Measurements from ENCODE around the gene SNAPC4. TPM values are rescaled to one million over a fixed set of nuclear protein-coding genes. Genes with fewer than 3 reads are reported as not detected.
"Not testable (repeated sequence)": the region's sequence is repeated elsewhere in the genome, so short reads cannot be mapped to it uniquely, and the experiment has no call there.

Gene SNAPC4
- total RNA-seq, 2 experiments from 2014 or later: 9.4 to 10.8 TPM

DNA sequence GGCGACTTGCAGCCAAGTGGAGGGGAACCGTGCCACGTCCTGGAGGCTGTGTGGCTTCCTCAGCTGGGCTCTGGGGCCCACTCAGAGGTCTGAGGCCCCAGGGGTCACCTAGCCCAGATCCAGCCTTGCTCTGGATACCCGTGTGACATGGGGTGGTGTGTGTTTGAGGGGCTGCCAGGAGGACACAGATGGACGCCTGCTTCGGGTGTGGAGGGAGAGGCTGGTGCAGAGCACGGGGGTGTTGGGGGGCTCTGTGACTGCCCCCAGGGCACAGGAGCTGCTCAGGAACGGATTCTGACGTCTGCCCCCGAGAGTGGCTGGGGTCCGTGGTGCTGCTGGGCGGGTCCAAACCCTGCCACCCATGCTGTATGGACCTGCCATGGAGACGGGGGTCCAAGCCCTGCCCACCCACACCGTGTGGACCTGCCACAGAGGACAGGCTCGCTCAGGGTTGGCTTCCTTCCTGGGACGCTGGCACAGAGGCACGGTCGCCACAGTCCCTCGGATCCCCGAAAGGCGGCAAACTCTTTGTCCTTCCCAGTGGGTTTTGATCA lies 29.2 kb upstream of the SNAPC4 start:
- H3K4me3 Mint-ChIP-seq: no peak overlapping the region
- ChIA-PET POLR2A (no interaction called here), CTCF (interaction anchor here (0.6 kb wide), 1 partner anchor 21 kb away, joined by 4 read pairs; no protein-coding TSS in a partner anchor)
- H3K27ac Mint-ChIP-seq: no peak overlapping the region
- no peak for DNase-seq
- H3K36me3 Mint-ChIP-seq (ENCODE audit: low read depth): peaks cover 14% of the 10 kb centered on the region
- H3K4me1 Mint-ChIP-seq: no peaks in the 10 kb centered on the region
- H3K9me3 Mint-ChIP-seq: no peaks in the 10 kb centered on the region
- H3K27me3 Mint-ChIP-seq: no peaks in the 10 kb centered on the region

DNA sequence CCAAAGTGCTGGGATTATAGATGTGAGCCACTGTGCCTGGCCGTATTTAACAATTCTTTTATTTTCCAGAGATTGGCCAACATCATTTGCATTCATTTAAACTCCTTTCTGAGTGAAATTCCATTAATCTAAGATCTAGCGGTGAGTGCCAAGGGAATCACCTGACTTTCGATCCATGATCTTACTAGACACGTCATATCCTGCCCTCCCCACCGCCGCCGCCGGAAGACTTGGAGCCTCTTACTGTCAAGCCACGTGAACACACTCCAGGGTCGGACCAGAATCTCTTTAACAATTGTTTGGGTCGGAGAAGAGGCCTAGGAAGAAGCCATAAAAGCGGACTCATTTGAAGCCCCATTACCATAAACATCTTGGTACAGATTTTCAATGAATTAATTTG lies 26.8 kb upstream of the SNAPC4 start:
- H3K36me3 Mint-ChIP-seq (ENCODE audit: low read depth): peaks cover 17% of the 10 kb centered on the region
- no peaks in the 10 kb centered on the region for H3K4me1 Mint-ChIP-seq
- H3K27ac Mint-ChIP-seq: no peak overlapping the region
- POLR2A ChIA-PET: no interaction called here
- H3K4me3 Mint-ChIP-seq: no peak overlapping the region
- H3K27me3 Mint-ChIP-seq: no peaks in the 10 kb centered on the region
- no peak for DNase-seq
- H3K9me3 Mint-ChIP-seq: no peaks in the 10 kb centered on the region
- CTCF ChIA-PET: interaction anchor here (0.7 kb wide), 1 partner anchor 120 kb away, joined by 4 read pairs; no protein-coding TSS in a partner anchor

DNA sequence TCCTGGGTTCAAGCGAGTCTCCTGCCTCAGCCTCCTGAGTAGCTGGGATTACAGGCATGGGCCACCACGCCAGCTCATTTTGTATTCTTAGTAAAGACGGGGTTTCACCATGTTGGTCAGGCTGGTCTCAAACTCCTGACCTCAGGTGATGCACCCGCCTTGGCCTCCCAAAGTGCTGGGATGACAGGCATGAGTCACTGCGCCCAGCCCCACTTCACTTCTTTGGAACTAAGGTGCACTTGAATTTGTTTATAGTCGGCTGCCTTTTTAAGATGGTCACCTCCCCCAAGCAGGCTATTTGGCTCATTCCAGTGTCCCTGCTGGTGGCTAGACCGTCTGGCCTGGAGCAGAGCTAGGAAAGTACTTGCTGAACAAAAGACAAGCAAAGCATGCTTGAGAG lies 25.4 kb upstream of the SNAPC4 start:
- H3K4me3 Mint-ChIP-seq, H3K27ac Mint-ChIP-seq, H3K9me3 Mint-ChIP-seq, H3K4me1 Mint-ChIP-seq, H3K27me3 Mint-ChIP-seq, DNase-seq: not testable (repeated sequence)
- ChIA-PET POLR2A (interaction anchor here (0.7 kb wide), 1 partner anchor 24 kb away, joined by 3 read pairs; no protein-coding TSS in a partner anchor), CTCF (interaction anchor here (0.7 to 1.1 kb wide), 2 partner anchors 16 to 263 kb away, joined by 3 to 4 read pairs; partner anchors contain the start of genes ENTR1 and PMPCA)
- peaks cover 23% of the 10 kb centered on the region for H3K36me3 Mint-ChIP-seq (ENCODE audit: low read depth)

DNA sequence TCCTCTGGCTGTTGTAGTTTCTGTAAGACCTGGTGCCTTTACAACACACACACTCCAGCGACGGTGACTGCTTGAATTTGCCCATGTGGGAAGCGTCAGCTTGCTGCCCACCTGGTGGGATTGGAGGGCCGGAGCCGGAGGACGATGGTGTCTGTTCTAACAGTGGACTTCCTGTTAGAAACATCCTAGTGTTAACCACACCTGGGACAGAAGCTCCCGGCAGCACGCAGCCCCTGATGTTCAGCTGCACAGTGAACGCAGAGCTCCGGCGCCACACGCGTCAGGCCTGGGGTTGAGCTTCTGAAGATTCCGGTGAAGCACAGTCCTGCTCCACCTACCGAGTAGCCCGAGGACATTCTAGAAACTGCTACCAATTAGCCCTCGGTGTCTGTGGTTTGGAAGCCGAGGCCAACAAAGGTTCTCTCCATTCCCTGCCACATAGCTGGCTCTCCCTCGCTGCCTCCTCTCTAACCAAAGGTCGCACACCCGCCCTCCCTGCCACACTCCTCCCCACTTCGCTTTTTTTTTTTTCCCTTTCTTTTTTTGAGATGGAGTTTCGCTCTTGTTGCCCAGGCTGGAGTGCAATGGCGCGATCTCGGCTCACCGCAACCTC lies 24.9 kb upstream of the SNAPC4 start:
- ChIA-PET CTCF (interaction anchor here (1.0 to 1.2 kb wide), 5 partner anchors 12 to 207 kb away, joined by 3 to 6 read pairs (median 4); partner anchors contain the start of genes ENTR1 and PMPCA), POLR2A (no interaction called here)
- no peaks in the 10 kb centered on the region for H3K4me1 Mint-ChIP-seq
- H3K4me3 Mint-ChIP-seq: no peak overlapping the region
- DNase-seq: no peak
- H3K27me3 Mint-ChIP-seq: no peaks in the 10 kb centered on the region
- peaks cover 23% of the 10 kb centered on the region for H3K36me3 Mint-ChIP-seq (ENCODE audit: low read depth)
- H3K9me3 Mint-ChIP-seq: no peaks in the 10 kb centered on the region
- H3K27ac Mint-ChIP-seq: no peak overlapping the region

DNA sequence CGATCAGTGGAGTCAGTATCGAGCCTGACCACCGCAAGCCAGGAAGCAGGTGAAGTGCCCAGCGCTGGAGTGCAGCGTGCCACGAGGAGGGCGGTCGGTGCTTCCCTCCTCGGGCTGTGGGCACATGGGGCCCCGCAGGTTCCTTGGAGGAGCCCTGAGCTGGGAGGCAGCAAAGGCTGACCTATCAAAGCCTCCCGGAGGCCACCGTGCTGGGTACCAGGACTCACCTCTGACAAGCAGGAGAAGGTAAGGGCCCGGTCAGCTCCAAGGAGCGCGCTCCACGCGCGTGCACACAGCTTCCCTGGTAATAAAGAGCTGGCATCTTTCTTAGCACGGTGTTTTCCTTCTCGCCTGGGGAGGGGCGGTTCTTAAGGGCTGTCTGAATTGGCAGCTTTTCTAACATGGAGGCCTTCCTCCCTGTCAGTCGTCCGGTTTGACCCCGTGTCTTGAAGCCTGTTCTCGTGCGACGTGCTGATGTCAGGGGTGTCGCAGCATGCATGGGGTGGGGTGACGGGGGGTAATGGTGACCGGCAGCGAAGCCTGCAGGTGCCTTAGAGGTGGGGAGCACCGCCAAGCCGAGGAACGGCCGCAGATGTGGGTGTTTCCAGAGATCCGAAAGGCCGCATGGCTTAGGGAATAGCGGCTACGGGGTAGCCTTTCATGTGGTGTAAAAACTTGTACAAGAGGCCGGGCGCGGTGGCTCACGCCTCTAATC lies 23.6 kb upstream of the SNAPC4 start:
- Mint-ChIP-seq H3K9me3 (no peaks in the 10 kb centered on the region), H3K36me3 (ENCODE audit: low read depth) (peaks cover 21% of the 10 kb centered on the region), H3K27ac (no peak overlapping the region), H3K27me3 (no peaks in the 10 kb centered on the region), H3K4me1 (no peaks in the 10 kb centered on the region), H3K4me3 (no peak overlapping the region)
- ChIA-PET POLR2A (no interaction called here), CTCF (interaction anchor here (0.9 to 1.2 kb wide), 5 partner anchors 13 to 208 kb away, joined by 3 to 6 read pairs (median 4); no protein-coding TSS in a partner anchor)
- DNase-seq: no peak

DNA sequence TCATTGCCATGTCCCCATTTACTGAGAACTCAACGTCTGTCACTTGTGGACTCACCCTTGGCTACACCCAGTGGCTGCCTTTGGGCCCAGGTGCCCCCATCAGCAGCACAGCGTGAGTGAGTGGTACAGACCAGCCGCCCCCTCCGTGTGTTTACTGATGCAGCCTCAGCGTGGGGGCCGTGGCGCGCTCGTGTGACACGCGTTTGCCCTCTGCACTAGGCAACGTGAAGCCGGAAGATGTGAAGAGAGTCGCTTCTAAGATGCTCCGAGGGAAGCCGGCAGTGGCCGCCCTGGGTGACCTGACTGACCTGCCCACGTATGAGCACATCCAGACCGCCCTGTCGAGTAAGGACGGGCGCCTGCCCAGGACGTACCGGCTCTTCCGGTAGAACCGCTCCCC lies 22.9 kb upstream of the SNAPC4 start:
- no peak overlapping the region for H3K27ac Mint-ChIP-seq
- peaks cover 22% of the 10 kb centered on the region for H3K36me3 Mint-ChIP-seq (ENCODE audit: low read depth)
- H3K4me3 Mint-ChIP-seq: no peak overlapping the region
- no peaks in the 10 kb centered on the region for H3K4me1 Mint-ChIP-seq
- POLR2A ChIA-PET: no interaction called here
- H3K9me3 Mint-ChIP-seq: no peaks in the 10 kb centered on the region
- DNase-seq: no peak
- CTCF ChIA-PET: interaction anchor here (0.9 kb wide), 1 partner anchor 27 kb away, joined by 4 read pairs; no protein-coding TSS in a partner anchor
- no peaks in the 10 kb centered on the region for H3K27me3 Mint-ChIP-seq

DNA sequence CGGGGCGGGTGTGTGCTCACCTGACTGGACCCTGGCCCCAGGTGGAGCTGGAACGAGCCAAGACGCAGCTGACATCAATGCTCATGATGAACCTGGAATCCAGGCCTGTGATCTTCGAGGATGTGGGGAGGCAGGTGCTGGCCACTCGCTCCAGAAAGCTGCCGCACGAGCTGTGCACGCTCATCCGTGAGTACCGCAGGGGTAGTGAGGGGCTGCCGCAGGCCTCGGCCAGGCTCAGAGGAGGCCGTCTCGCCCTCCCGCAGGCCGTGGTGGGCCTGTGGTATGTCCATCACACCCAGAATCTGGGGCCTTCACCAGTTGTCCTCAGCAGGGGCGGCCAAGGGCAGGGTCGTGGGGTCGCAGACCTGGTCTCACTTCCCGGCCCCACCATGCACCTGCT lies 21.8 kb upstream of the SNAPC4 start:
- H3K4me1 Mint-ChIP-seq: no peaks in the 10 kb centered on the region
- ChIA-PET CTCF (no interaction called here), POLR2A (no interaction called here)
- H3K9me3 Mint-ChIP-seq: no peaks in the 10 kb centered on the region
- DNase-seq: no peak
- H3K36me3 Mint-ChIP-seq (ENCODE audit: low read depth): peaks cover 24% of the 10 kb centered on the region
- no peaks in the 10 kb centered on the region for H3K27me3 Mint-ChIP-seq
- H3K27ac Mint-ChIP-seq: no peak overlapping the region
- no peak overlapping the region for H3K4me3 Mint-ChIP-seq

DNA sequence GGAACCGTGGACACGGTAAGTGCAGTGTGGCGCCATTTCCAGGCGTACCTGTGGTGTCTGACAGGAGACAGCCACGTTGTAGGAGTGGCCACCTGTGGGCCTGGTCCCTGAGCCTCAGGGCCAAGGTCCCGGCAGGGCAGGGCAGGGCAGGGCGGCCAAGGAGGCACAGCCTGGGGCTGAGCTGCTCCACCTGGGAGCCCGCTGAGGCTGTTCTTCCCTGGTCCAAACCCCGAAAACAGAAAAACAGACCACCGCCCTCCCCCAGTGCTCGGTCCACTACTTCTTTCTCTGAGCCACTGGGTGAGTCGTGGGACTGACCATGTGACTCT lies 19.1 kb upstream of the SNAPC4 start:
- peaks cover 29% of the 10 kb centered on the region for H3K36me3 Mint-ChIP-seq (ENCODE audit: low read depth)

DNA sequence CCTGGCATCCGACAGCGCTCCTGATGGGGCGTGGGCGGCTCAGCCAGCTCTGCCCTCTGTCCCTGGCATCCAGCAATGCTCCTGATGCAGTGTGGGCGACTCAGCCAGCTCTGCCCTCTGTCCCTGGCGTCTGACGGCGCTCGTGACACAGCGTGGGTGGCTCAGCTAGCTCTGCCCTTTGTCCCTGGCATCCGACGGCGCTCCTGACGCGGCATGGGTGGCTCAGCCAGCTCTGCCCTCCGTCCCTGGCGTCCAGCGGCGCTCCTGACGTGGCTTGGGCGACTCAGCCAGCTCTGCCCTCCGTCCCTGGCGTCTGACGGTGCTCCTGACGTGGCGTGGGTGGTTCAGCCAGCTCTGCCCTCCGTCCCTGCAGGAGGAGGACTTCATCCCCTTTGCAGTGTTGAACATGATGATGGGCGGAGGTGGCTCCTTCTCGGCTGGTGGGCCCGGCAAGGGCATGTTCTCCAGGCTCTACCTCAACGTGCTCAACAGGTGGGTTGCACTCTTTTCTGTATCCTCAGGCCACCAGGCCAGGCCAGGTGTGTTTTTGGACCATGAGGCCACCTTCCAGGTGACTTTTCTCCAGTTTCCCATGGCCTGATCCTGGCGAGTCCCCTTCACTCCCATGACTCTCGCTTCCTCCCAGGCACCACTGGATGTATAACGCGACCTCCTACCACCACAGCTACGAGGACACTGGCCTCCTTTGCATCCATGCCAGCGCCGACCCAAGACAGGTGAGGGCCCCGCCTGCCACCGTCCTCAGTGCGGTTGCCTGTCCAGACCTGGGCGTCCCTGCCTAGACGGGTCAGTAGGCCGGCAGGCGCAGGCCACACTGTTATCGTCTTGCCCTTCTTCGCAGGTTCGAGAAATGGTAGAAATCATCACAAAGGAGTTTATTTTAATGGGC lies 18.5 kb upstream of the SNAPC4 start:
- Mint-ChIP-seq H3K4me1 (peaks cover 2% of the 10 kb centered on the region), H3K27ac (peak overlapping the region; percentile 14), H3K27me3 (no peaks in the 10 kb centered on the region), H3K9me3 (no peaks in the 10 kb centered on the region), H3K4me3 (no peak overlapping the region), H3K36me3 (ENCODE audit: low read depth) (peaks cover 34% of the 10 kb centered on the region)
- CTCF ChIA-PET: interaction anchor here (1.2 kb wide), 1 partner anchor 9 kb away, joined by 3 read pairs; no protein-coding TSS in a partner anchor
- no peak for DNase-seq
- POLR2A ChIA-PET: interaction anchor here (0.6 kb wide), 1 partner anchor 97 kb away, joined by 3 read pairs; no protein-coding TSS in a partner anchor

More for the DNA sequence above, 19.1 kb upstream of the SNAPC4 start:
- no peaks in the 10 kb centered on the region for H3K4me1 Mint-ChIP-seq
- no peak for DNase-seq
- H3K9me3 Mint-ChIP-seq: no peaks in the 10 kb centered on the region
- ChIA-PET POLR2A (no interaction called here), CTCF (interaction anchor here (1.2 kb wide), 1 partner anchor 10 kb away, joined by 3 read pairs; no protein-coding TSS in a partner anchor)
- no peak overlapping the region for H3K27ac Mint-ChIP-seq
- H3K4me3 Mint-ChIP-seq: no peak overlapping the region
- H3K27me3 Mint-ChIP-seq: no peaks in the 10 kb centered on the region

DNA sequence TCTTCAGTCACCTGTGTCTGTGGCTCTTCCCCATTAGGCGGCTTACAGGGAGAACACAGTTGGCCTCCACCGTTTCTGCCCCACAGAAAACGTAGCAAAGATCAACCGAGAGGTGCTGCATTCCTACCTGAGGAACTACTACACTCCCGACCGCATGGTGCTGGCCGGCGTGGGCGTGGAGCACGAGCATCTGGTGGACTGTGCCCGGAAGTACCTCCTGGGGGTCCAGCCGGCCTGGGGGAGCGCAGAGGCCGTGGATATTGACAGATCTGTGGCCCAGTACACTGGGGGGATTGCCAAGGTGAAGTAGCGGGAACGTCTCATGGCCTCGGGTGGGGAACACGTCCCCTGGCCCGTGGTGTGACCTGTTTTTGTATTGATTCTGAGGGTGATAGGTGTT lies 16.9 kb upstream of the SNAPC4 start:
- POLR2A ChIA-PET: no interaction called here
- DNase-seq: no peak
- H3K27ac Mint-ChIP-seq: no peak overlapping the region
- H3K36me3 Mint-ChIP-seq (ENCODE audit: low read depth): peaks cover 39% of the 10 kb centered on the region
- H3K9me3 Mint-ChIP-seq: no peaks in the 10 kb centered on the region
- no peak overlapping the region for H3K4me3 Mint-ChIP-seq
- peaks cover 9% of the 10 kb centered on the region for H3K4me1 Mint-ChIP-seq
- no peaks in the 10 kb centered on the region for H3K27me3 Mint-ChIP-seq
- CTCF ChIA-PET: interaction anchor here (0.7 kb wide), 1 partner anchor 135 kb away, joined by 7 read pairs; no protein-coding TSS in a partner anchor

DNA sequence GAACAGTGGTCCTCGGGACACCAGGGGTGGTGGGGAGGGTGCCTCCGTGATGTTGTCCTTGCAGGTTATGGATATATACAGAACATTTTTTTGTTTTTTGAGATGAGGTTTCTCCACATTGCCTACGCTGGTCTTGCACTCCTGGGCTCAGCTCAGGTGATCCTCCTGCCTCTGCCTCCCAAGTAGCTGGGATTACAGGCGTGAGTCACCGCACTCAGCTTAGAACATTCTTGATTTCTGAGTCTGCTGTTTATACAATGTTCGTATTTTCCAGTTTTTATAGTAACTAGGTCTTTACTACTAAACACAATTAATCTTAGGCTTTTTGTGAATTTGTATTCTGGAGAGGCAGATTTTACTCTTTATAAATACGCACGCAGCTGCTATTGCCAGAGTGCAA lies 16.5 kb upstream of the SNAPC4 start:
- Mint-ChIP-seq H3K36me3 (ENCODE audit: low read depth) (peaks cover 41% of the 10 kb centered on the region), H3K27ac (no peak overlapping the region), H3K9me3 (no peaks in the 10 kb centered on the region), H3K4me3 (no peak overlapping the region), H3K27me3 (no peaks in the 10 kb centered on the region), H3K4me1 (peaks cover 14% of the 10 kb centered on the region)
- CTCF ChIA-PET: no interaction called here
- POLR2A ChIA-PET: no interaction called here
- DNase-seq: no peak

DNA sequence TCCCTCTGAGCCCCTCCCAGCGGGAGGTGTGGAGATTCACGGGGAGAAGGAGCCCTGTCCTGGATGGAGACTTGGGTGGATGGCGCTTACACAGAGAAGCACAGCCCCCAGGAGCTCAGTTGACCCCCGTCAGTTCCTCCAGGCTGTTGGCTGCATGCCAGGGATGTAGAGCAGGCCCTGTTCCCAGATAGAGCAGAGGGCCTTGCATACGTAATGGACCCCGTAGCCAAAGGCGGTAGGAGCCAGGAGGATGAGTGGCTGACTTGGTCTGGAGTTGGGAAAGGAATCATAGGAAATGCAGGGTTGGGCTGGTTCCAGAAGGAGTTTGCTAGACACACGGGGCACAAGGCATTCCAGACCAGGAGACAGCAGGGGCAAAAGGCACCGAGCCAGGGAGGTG lies 13.0 kb upstream of the SNAPC4 start:
- DNase-seq: no peak
- Mint-ChIP-seq H3K27ac (peak overlapping the region; percentile 71), H3K27me3 (no peaks in the 10 kb centered on the region), H3K36me3 (ENCODE audit: low read depth) (peaks cover 43% of the 10 kb centered on the region), H3K9me3 (no peaks in the 10 kb centered on the region), H3K4me1 (peaks cover 37% of the 10 kb centered on the region), H3K4me3 (no peak overlapping the region)
- CTCF ChIA-PET: no interaction called here
- POLR2A ChIA-PET: no interaction called here

Data from activated CD4-positive, alpha-beta T cell treated with anti-CD3 and anti-CD28 coated beads, Interleukin-2, amount 10 ng/mL, durations not matched to agents 7 days and 5 days (primary cell).